HG02763 (cell line): ENCODE data around the gene TPMT.
"Not testable (repeated sequence)": the region's sequence is repeated elsewhere in the genome, so short reads cannot be mapped to it uniquely, and the experiment has no call there.

ENCODE experiments used
- ATAC-seq: cut with Tn5 transposase; IDR thresholded peaks from one replicate; pipeline ENCODE4 v1.9.1; 2021; ENCODE audit warnings: mild to moderate bottlenecking, moderate library complexity; ENCODE audit not compliant: unreplicated experiment

The TPMT gene

DNA sequence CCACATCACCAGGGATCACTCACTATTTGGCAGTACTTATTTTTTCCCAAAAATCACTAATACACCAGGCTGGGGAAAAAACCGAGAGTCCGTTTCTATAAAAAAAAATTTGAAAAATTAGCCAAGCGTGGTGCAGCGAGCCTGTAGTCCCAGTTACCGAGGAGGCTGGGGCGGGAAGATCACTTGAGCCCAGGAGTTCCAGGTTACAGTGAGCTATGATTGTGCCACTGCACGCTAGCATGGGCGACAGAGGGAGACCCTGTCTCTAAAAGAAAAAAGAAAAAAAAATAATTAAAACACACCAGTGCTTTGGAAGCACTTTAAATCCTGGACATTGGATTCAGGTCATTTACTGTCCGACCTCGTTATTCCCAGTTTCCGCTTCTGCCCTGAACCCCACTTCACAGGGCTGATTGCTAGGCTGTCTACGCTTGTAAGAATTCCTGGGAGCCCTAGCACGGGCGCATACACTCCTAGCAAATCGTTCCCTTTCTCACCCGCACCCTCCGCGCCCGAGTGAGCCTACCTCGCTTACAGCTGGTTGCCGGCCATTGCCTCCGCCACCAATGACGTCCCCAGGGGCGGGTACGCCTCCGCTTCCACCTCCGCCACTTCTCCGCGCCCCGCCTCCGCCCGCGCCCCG, at the start of gene TPMT:
Gene TPMT, minus strand, starts transcription at position 571 of the 643 bp plus-strand sequence. CDS start 5,950 bp downstream, outside the sequence.
- ATAC-seq: peak; percentile 58

DNA sequence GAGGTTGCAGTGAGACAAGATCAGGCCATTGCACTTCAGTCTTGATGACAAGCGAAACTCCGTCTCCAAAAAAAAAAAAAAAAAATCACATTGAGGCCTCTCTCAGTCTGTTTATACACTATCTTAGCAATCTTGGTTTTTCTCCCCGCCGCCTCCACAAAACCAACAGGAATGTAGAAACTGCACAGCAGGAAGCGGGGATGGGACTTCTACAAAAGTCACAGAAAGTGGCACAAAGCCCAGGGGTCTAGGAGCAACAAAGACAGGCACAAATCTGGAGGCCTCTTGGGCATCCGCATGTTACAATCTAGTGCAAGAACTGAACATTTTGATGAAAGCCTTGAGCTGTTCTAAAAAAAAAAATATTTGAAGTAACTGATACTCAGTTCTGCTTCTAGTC, 48.9 kb upstream of the TPMT start:
- no peak for ATAC-seq

DNA sequence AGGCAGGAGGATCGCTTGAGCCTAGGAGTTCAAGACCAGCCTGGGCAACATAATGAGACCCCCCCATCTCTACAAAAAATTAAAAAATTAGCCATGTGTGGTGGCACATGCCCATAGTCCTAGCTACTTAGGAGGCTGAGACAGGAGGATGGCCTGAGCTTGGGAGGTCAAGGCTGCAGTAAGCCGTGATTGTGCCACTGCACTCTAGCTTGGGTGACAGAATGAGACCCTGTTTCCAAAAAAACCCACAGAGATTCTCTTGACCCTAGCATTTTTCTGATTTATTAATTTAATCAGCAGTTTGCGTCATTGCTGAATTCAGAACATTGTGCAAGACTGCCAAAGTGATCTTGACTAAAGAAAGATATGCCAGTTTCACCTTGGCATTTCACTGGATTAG, 37.1 kb upstream of the TPMT start:
- ATAC-seq: no peak

DNA sequence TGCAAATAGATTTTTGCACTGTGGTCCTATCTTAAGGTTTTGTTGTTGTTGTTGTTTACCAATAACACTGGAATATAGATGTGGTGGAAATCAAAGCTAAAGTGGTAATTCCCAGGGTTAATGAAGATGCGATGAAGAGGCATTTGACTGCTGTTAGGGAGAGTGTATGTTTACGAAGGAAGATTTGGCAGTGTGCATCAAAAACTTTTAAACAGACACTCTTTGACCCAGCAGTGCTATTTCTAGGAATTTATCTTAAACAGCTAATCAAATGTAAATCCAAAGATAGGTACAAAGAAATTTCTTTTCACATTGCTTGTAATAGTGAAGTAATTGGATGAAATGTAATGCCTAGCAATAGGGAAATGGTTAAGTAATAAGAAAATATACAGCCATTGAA, 34.3 kb upstream of the TPMT start:
- no peak for ATAC-seq

DNA sequence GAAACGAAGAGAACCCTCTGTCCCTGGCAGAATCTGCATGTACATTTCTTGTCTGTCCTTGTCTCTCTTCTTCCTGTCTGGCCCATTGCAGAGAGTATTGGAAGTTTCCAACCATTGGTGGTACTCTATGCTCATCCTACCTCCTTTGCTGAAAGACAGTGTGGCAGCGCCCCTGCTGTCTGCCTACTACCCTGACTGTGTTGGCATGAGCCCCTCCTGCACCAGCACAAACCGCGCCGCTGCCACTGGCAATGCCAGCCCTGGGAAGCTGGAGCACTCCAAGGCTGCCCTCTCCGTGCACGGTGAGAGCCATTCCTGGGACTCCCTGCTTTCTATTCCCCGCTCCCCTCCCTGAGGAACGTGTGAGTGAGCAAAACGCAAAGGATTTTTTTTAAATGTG, 32.8 kb upstream of the TPMT start:
- ATAC-seq: no peak

GRCh38 chr6:18186540-18187250, 31.8 kb upstream of the TPMT start:
- no peak for ATAC-seq

- ATAC-seq: no peak
These were observed 31.2 kb upstream of the TPMT start for GRCh38 chr6:18186033-18186432.

- no peak for ATAC-seq
These were observed 30.7 kb upstream of the TPMT start for GRCh38 chr6:18185624-18186023.

- ATAC-seq: no peak
These were observed 28.9 kb upstream of the TPMT start for GRCh38 chr6:18183766-18184165.

GRCh38 chr6:18182568-18182967, 27.7 kb upstream of the TPMT start:
- ATAC-seq: no peak

GRCh38 chr6:18179770-18180356, 25.0 kb upstream of the TPMT start:
- no peak for ATAC-seq

GRCh38 chr6:18178960-18179615, 24.2 kb upstream of the TPMT start:
- no peak for ATAC-seq

- no peak for ATAC-seq
These were observed 22.5 kb upstream of the TPMT start for GRCh38 chr6:18177286-18177965.

GRCh38 chr6:18176198-18176597, 21.3 kb upstream of the TPMT start:
- ATAC-seq: not testable (repeated sequence)

- no peak for ATAC-seq
These were observed 17.0 kb upstream of the TPMT start for GRCh38 chr6:18171871-18172270.

DNA sequence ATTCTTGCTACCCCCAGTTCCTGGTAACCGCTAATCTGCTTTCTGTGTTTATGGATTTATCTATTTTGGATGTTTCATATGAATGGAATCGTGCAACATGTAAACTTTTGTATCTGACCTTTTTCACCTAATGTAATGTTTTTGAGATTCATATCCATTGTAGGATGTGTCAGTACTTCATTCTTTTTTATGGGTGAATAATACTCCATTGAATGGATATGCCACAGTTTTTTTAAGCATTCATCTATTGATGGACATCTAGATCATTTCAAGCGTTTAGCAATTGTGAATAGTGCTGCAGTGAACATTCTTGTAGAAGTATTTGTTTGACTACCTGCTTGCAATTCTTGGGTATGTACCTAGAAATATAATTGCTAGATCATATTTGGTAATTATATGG, 13.4 kb upstream of the TPMT start:
- no peak for ATAC-seq

- ATAC-seq: no peak
These were observed 11.6 kb upstream of the TPMT start for GRCh38 chr6:18166312-18167036.

DNA sequence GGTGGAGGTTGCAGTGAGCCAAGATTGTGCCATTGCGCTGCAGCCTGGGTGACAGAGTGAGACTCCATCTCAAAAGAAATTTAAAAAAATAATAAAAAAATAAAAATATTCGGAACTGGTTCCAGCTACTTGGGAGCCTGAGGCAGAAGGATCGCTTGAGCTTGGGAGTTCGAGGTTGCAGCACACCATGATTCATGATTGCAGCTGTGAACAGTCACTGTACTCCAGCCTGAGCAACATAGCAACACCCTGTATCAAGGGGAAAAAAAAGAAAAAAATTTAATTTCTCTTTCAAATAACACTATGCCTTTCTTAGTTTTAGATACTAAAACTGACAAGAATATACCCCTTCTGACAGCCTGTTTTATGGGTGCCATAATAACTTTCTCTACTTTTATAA, 10.9 kb upstream of the TPMT start:
- ATAC-seq: no peak

- no peak for ATAC-seq
These were observed 7.5 kb upstream of the TPMT start for GRCh38 chr6:18162401-18162800.

GRCh38 chr6:18161431-18161830, 6.6 kb upstream of the TPMT start:
- no peak for ATAC-seq

DNA sequence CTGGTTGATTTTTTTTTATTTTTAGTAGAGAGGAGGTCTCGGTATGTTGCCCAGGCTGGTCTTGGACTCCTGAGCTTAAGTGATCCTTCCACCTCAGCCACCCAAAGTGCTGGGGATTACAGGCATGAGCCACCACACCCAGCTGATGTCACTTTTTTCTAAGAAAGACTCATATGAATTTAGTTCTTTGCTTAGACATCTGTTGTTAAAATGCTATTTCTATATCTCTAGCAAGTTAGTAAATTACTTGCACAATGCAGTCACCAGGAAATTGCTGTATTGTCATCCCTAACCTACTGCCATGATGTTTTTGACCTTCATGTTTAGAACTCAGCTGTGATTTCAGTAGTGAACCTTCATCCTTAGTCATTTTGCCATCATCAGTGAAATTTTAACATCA, 6.0 kb upstream of the TPMT start:
- no peak for ATAC-seq
